Muscle of back (tissue), 11 donors: Measurements from ENCODE around the gene SENP2. TPM values are rescaled to one million over a fixed set of nuclear protein-coding genes. Genes with fewer than 3 reads are reported as not detected.
"Not testable (repeated sequence)": the region's sequence is repeated elsewhere in the genome, so short reads cannot be mapped to it uniquely, and the experiment has no call there.

Source experiments
- DNase-seq, 3 donors: peaks; one replicate each; pipeline versions ENCODE4 v3.0.0 to v3.0.0-alpha.2; 2013
- polyA plus RNA-seq, 10 donors: library from polyadenylated mRNA; unstranded; fragments of 120-200 nt; gene quantifications; one replicate each; pipeline ENCODE4 v1.2.1, GENCODE V29; 2013; ENCODE audit not compliant: insufficient read length in 10 of 10

Gene SENP2
- polyA plus RNA-seq, 10 donors = 29.6 to 44.6 (median 38.5) TPM

GRCh38 chr3:185584686-185585085, 1.4 kb upstream of the SENP2 start:
- DNase-seq = no peak

GRCh38 chr3:185585518-185585858, 607 bp upstream of the SENP2 start:
- DNase-seq = no peak

DNA sequence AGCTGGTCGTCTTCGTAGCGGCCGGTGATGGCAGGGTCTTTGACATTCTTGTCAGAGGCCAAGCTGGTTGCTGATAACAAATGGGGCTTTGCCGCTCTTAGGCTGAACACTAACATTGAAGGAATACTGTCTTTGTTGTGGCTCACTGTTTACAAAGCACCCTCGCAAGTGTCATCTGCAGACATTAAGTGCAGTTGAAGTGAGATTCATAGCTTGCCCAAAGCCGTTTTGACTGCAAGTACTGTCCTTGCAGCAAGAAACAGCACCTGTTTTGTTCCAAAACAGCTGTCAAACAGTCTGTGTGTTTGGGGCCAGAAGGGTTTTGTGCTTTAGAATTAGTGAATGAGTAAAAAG, 568 bp downstream of the SENP2 start:
- no peak for DNase-seq

DNA sequence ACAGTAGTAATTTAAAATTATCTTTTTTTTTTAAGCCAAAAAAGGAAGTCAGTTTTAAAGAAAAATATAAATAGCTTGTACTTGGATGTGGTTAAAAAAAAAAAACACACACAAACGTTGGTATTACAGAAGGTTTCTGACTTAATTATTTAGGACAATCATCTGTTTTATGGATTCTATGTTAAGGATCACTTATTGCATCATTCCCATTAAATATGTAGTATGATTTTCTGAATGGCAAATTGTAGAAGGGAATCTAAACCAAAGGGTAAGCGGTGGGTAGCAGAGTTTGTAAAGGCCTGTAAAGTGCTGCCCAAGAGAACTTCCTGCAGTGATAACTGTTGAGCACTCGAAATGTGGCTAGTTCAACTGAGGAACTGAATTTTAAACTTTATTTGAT, 8.0 kb downstream of the SENP2 start:
- no peak for DNase-seq

GRCh38 chr3:185595526-185595925, 9.4 kb downstream of the SENP2 start:
- no peak for DNase-seq

- no peak for DNase-seq
Observed at GRCh38 chr3:185605566-185605965, 19.5 kb downstream of the SENP2 start.

DNA sequence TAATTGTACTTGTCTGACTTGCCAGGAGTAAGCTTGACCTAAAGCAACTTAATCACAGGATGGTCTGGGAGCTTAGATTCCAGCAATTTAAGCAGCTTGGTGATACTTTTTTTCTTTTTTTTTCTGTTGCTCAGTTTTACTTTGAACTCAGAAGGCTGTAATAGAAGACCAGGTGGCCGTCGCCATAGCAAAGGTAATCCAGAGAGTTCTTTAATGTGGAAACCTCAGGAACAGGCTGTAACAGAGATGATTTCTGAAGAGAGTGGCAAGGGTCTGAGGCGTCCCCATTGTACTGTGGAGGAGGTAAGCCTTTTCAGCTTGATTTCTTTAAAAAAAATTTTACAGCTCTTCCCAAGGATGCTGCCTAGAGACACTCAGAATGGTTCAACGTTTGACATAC, 20.1 kb downstream of the SENP2 start:
- DNase-seq = no peak

DNA sequence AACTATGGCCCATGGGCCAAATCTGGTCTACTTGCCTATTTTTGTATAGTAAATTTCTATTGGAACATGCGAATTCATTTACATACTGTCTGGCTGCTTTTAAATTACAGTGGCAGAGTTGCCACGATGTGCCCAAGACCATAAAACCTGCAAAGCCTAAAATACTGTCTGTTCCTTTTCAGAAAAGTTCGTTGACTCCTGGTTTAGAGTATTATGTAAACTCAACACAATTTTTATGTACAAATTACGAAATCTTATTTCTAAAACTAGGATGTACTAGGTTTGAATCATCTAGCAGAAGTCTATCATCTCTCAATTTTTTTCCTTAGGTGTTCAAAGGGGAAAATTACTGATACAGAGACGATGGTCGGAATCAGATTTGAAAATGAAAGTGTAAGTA, 26.9 kb downstream of the SENP2 start:
- DNase-seq = no peak

GRCh38 chr3:185623939-185624665, 38.0 kb downstream of the SENP2 start:
- DNase-seq = no peak

DNA sequence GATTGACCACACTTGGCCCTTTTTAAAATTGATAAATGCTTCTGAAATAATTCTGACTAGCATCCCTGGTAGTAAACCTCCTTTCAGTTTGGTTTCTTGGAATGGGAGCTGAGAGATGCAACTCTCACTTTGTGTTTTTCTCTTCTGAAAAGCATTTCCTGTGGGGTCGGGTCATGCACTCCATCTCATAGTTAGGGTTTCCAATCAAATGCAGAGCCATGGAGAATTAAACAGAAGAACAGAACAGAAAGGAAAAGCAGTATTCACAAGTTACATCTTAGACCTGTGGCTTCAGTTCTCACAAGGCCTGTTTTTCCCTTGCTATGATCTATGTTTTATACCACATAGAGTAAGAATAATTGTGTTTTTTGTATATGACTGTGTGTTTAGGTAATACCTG, 39.7 kb downstream of the SENP2 start:
- DNase-seq = no peak

DNA sequence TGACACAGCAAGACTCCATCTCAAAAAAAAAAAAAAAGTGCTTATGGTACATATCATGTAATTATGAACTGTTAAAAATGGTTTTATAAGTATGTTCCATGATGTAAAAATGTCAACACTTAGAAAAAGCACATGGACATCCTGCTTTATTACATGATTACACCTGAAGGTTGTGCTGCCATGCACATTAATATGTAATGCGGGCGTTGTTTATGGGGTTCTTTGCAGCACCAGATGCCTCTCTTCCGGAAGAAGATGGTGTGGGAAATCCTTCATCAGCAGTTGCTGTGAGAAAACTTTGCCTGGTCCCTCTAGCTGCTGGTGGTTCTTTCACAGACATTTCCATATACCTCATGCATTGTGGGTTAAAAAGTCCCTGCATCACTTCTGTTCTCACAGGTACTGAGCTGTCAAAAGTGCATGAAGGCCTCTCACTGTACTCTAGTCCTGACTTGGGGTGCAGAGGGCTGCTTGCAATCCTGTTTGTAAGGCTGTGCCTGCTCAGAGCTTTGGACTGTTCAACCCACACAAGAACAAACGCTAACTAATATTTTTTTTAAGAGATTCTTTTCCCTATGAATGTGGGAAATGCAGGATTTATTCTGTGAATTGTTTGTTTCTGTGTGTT, 43.6 kb downstream of the SENP2 start:
- DNase-seq = no peak

DNA sequence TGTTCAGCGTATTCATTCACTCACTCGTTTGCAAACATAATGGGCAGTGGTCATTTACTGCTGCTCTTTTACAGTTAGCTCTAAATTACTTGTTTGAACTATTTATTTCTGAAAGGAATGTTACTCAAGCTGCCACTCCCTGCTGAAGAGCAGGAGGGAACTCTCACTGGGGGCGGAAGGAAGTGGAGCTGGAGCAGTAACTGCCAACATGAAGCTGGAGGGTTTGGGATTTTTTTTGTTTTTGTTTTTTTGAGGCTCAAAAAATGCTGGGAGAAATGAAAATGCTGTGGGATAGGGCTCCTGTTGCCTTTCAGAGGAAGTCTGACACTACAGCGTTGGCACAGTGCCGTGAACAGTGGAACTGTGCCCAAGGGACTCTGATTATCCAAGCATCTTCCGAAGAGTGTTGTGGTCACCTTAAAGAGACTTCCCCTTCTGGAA, 44.1 kb downstream of the SENP2 start:
- DNase-seq = peak; percentile 11 to 48 (median 32)

DNA sequence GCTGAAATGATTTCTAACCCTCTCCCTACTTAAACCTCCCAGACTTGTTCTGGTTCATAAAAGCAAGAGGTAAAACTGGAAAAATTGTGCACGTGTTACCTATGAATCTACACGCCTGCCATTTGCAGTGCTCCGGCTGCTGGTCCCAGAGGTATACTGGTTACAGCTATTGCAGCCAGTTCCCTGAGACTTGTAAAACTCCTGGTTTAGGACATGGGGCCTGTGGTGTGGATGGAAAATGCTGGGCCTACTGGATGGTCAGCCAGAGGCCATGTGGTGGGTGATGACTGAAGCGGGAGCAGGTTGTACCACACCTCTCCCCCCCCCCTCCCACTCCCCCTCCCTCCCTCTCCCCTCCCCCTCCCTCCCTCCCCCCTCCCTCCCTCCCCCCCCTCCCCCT, 45.0 kb downstream of the SENP2 start:
- no peak for DNase-seq

- no peak for DNase-seq
Observed at GRCh38 chr3:185631508-185632206, 45.6 kb downstream of the SENP2 start.

DNA sequence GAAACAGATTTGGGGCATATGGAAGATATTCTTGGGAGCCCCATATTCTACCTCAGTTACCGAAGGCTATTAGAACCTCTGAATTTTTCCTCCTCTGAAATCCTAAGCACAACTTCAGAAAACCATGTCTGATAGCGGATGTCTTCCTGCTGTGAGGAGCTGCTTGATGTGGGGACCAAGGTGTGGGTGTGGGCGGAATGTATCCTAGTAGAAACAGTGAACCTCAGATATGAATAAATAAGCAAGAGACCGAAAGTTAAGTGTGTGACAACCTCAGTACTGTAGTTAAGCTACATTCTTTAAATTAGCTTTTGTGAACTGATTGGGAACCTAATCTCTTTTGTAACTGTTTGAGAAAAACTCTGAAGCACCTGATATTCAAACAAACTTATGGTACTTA, 46.9 kb downstream of the SENP2 start:
- no peak for DNase-seq

GRCh38 chr3:185637388-185637787, 51.3 kb downstream of the SENP2 start:
- no peak for DNase-seq

- DNase-seq = not testable (repeated sequence)
Observed at GRCh38 chr3:185638651-185639050, 52.6 kb downstream of the SENP2 start.

- no peak for DNase-seq
Observed at GRCh38 chr3:185639632-185640206, 53.6 kb downstream of the SENP2 start.

DNA sequence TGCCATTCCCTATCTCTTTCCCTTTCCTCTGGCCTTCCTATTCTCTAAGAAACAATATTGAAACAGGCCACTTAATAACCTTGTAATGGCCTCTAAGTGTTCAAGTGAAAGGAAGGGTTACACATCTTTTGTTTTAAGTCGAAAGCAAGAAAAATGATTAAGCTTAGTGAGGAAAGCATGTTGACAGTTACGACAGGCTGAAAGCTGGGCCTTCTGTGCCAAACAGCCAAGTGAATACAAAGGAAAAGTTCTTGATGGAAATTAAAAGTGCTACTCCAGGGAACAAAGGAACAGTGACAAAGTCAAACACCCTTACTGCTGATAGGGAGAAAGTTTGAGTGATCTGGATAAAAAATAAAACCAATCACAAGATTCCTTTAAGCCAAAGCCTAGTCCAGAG, 54.2 kb downstream of the SENP2 start:
- DNase-seq = no peak

DNA sequence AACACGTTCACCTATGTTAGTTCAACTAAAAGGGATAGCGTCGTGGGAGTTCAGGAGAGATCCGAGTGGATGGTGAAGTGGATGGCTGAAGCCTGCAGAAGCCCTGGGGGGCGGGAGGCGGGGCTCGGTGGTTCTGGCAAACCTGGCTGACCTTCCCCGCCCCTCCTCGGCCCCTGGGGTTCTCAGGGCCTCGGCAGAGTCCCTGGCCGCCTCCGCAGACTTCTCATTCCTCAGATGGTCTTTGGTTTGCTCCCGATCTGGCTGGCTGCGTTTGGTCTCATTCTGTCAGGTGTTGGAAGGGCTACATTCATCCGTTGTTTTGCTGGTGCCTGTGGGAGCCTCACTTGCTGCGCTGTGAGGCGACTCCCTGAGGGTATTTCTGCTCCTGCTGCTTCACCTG, 59.1 kb downstream of the SENP2 start:
- DNase-seq = not testable (repeated sequence)

- no peak for DNase-seq
Observed at GRCh38 chr3:185645596-185646381, 59.7 kb downstream of the SENP2 start.
